HG03060 (cell line): ENCODE results near the gene ARMH3.
"Not testable (repeated sequence)": the region's sequence is repeated elsewhere in the genome, so short reads cannot be mapped to it uniquely, and the experiment has no call there.

ENCODE experiments used
- ATAC-seq: cut with Tn5 transposase; IDR thresholded peaks from one replicate; pipeline ENCODE4 v1.9.1; 2021; ENCODE audit warnings: low read depth, moderate number of reproducible peaks; ENCODE audit not compliant: unreplicated experiment

Gene ARMH3

DNA sequence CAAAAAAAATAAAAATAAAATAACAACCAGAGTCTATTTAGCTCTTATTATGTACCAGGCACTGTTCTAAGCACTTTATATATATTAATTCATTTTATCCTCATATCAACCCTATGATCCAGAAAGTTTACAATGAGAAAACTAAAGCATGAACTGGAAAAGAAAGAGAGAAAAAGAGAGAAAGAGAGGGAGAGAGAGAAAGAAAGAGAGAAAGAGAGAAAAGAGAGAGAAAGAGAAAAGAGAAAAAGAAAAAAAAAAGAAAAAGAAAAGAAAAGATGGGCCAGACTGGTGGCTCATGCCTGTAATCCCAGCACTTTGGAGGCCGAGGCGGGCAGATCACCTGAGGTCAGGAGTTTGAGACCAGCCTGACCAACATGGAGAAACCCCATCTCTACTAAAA lies 9.9 kb downstream of the ARMH3 start:
- no peak for ATAC-seq

DNA sequence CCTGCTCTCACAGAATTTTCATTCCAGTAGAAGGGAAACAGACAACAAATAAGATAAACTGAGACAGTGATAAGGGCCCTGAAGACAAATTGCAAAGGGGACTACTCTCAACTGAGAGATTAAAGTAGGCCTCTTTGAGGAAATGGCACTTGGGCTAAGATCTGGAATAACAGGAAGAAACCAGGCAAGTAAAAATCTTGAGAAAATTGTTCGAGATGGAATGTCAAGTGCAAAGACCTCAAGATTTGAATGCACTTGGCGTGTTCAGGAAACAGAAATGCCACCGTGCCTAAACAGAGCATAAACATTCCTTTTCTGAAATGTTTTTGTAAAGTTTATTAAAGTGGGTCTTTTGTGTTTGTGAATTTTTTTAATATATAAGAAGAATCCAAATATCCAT lies 10.7 kb downstream of the ARMH3 start:
- ATAC-seq: no peak

- ATAC-seq: no peak
These were observed 15.5 kb downstream of the ARMH3 start for GRCh38 chr10:102040305-102041050.

GRCh38 chr10:102038410-102038809 lies 17.6 kb downstream of the ARMH3 start:
- no peak for ATAC-seq

DNA sequence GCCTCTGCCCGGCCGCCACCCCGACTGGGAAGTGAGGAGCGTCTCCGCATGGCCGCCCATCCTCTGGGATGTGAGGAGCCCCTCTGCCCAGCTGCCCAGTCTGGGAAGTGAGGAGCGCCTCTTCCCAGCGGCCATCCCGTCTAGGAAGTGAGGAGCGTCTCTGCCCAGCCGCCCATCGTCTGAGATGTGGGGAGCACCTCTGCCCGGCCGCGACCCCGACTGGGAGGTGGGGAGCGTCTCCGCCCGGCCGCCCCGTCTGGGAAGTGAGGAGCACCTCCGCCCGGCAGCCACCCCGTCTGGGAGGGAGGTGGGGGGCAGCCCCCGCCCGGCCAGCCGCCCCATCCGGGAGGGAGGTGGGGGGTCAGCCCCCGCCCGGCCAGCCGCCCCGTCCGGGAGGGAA lies 20.2 kb downstream of the ARMH3 start:
- ATAC-seq: not testable (repeated sequence)

- ATAC-seq: no peak
These were observed 22.2 kb downstream of the ARMH3 start for GRCh38 chr10:102033787-102034186.

DNA sequence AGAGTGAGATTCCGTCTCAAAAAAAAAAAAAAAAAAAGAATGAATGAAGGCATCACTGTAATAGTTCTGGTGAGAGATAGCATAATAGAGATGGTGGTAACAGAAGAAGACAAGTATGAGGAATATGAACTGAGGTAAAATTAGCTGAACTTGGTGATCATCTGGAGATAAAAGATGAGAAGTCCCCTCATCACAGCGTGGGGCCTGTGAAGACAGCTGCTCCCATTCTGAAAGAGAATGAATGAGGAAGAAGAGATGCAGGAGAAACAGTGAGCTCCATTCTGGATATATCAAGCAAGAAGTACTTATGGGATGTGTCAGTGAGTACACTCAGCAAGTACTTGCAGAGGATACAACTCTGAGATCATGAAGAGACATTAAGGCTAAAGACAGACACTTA lies 28.7 kb downstream of the ARMH3 start:
- ATAC-seq: no peak

DNA sequence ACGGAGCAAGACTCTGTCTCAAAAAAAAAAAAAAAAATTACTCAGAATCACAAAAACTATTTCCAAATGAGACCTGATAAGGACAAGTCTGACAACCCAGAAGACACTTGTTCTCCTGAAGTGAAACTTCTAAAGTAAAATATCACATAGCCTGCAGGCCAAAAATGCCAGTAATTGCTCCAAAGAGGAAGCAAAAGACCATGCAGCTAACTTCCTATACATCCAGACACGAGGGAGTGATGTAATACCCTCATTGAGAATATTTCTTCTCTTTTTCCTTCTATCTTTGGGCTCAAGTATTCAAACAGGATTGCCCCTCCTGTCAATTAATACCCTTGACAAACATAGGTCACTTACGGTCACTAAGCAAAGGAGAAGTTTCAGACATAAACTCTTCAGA lies 31.2 kb downstream of the ARMH3 start:
- no peak for ATAC-seq

- ATAC-seq: no peak
These were observed 35.0 kb downstream of the ARMH3 start for GRCh38 chr10:102020938-102021337.

DNA sequence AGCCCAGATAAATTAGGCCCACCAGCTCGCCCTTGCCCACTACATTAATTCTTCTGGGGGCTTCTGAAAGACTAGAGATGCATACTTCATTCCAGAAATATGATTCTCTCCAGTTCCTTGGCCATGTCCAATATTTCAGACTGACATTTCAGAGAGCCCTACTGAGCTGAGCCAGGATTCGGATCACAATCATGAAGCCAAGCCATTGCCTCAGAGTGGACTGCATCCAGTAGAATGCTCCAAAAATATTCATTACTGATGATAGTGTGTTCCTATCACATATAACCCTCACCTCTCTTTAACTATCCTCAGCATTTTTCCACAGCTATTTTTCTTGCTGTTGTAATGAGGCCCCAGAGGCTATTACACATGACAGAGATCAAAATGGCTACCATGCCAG lies 38.7 kb downstream of the ARMH3 start:
- no peak for ATAC-seq

GRCh38 chr10:102016416-102016815 lies 39.6 kb downstream of the ARMH3 start:
- ATAC-seq: no peak

- no peak for ATAC-seq
These were observed 45.0 kb downstream of the ARMH3 start for GRCh38 chr10:102010961-102011360.

- no peak for ATAC-seq
These were observed 46.1 kb downstream of the ARMH3 start for GRCh38 chr10:102009801-102010425.

- ATAC-seq: no peak
These were observed 48.2 kb downstream of the ARMH3 start for GRCh38 chr10:102007796-102008195.

- ATAC-seq: not testable (repeated sequence)
These were observed 48.9 kb downstream of the ARMH3 start for GRCh38 chr10:102007031-102007430.

DNA sequence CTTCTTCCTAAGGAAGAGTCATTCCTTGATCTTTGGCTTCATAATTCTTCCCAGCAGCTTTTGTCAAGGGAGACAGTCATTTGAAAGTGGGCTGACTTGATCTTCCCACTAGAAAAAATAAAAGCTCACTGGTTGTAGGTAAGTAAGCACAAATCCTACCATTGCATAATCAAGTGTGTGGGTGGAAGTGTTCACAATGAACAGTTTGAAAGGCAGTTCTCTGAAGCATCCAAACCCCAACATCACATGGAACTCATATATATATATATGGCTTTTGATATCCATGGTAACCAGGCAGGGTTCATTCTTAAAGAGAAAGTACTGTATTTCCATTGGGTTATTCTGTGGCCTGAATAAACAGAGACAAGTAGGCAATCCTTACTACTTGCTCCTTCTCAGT lies 51.6 kb downstream of the ARMH3 start:
- no peak for ATAC-seq

- ATAC-seq: no peak
These were observed 52.4 kb downstream of the ARMH3 start for GRCh38 chr10:102003541-102003940.

DNA sequence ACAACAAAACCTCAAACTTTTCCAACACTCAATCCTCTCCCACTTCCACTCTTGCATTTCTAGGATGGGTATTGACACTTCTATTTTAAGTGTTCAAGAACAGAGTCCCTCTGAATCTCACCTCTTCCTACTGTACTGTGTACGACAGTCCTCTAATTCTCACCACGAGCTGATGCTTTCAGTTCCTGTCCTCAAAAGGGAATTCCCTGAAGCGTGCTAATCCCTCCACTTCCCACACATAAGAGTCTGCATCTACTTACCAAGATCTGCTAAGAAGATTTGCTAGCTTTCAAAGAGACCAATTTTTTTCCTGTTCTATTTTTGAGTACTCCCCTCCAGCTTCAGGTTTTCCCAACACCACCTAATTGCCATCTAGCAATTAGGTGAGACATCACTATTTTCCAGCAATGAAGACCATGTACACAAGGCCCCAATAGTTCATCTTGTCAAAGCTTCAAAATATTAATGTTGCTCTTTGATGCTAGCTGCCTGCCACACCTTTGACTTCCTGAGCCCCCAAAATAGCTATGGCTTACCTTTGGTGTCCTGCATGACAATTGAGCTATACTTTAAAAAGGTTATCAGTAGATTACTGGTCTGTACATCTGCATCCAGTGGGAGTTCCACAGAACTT lies 54.4 kb downstream of the ARMH3 start:
- ATAC-seq: peak; percentile 48

GRCh38 chr10:101997803-101998202 lies 58.2 kb downstream of the ARMH3 start:
- ATAC-seq: no peak

GRCh38 chr10:101995451-101996063 lies 60.4 kb downstream of the ARMH3 start:
- ATAC-seq: no peak

GRCh38 chr10:101993651-101994200 lies 62.2 kb downstream of the ARMH3 start:
- ATAC-seq: no peak
